Activated CD8-positive, alpha-beta memory T cell treated with anti-CD3 and anti-CD28 coated beads for 36 hours (primary cell): ENCODE measurements around the gene WDR59. TPM values are rescaled to one million over a fixed set of nuclear protein-coding genes. Genes with fewer than 3 reads are reported as not detected.
"Not testable (repeated sequence)": the region's sequence is repeated elsewhere in the genome, so short reads cannot be mapped to it uniquely, and the experiment has no call there.

Source experiments
- CTCF ChIA-PET: fragments of 350-600 bp; sonication (Branson Sonifier 250); formaldehyde crosslinking; loops from one replicate; lab custom pipeline; 2021; ENCODE audit warnings: antibody characterized with exemption; lab: Charles Lee
- POLR2A ChIA-PET: fragments of 350-600 bp; sonication (Branson Sonifier 250); formaldehyde crosslinking; loops from one replicate; lab custom pipeline; 2021; ENCODE audit warnings: antibody characterized with exemption; lab: Charles Lee
- total RNA-seq, 2 experiments: library from RNA; stranded (reverse); gene quantifications; one replicate each; pipeline ENCODE4 v1.2.3, GENCODE V29; 2021

Gene WDR59
- 10 to 100 TPM; 61.0 to 61.1 TPM for total RNA-seq

- CTCF ChIA-PET, result interaction anchor here (1.1 to 2.8 kb wide), 4 partner anchors 14 to 126 kb away, joined by 3 to 9 read pairs (median 5); partner anchors contain the start of gene ZNRF1
- POLR2A ChIA-PET, result interaction anchor here (0.5 to 1.2 kb wide), 7 partner anchors 13 to 126 kb away, joined by 3 to 11 read pairs (median 3); partner anchors contain the start of gene ZNRF1
Observed at GRCh38 chr16:74984529-74985296, at the start of gene WDR59. Gene WDR59 (minus strand): TSS chr16:74985123. CDS start chr16:74985017, 106 bp downstream.

GRCh38 chr16:75032655-75033054 is 47.7 kb upstream of the WDR59 start:
- POLR2A ChIA-PET, result no interaction called here
- CTCF ChIA-PET, result no interaction called here

GRCh38 chr16:75029854-75030253 is 44.9 kb upstream of the WDR59 start:
- POLR2A ChIA-PET, result no interaction called here
- CTCF ChIA-PET, result no interaction called here

GRCh38 chr16:75028544-75029135 is 43.7 kb upstream of the WDR59 start:
- ChIA-PET CTCF (no interaction called here), POLR2A (interaction anchor here (0.6 kb wide), 1 partner anchor 147 kb away, joined by 5 read pairs; no protein-coding TSS in a partner anchor)

GRCh38 chr16:75027520-75028300 is 42.8 kb upstream of the WDR59 start:
- ChIA-PET CTCF (no interaction called here), POLR2A (no interaction called here)

- POLR2A ChIA-PET, result no interaction called here
- CTCF ChIA-PET, result no interaction called here
Observed at GRCh38 chr16:75026892-75027391, 42.0 kb upstream of the WDR59 start.

GRCh38 chr16:75026239-75026891 is 41.4 kb upstream of the WDR59 start:
- POLR2A ChIA-PET, CTCF ChIA-PET: not testable (repeated sequence)

- ChIA-PET POLR2A (no interaction called here), CTCF (no interaction called here)
Observed at GRCh38 chr16:75025761-75026160, 40.8 kb upstream of the WDR59 start.

- CTCF ChIA-PET, result no interaction called here
- POLR2A ChIA-PET, result no interaction called here
Observed at GRCh38 chr16:75024594-75024993, 39.7 kb upstream of the WDR59 start.

- CTCF ChIA-PET, result no interaction called here
- POLR2A ChIA-PET, result no interaction called here
Observed at GRCh38 chr16:75024182-75024581, 39.3 kb upstream of the WDR59 start.

GRCh38 chr16:75023009-75023408 is 38.1 kb upstream of the WDR59 start:
- CTCF ChIA-PET, result no interaction called here
- POLR2A ChIA-PET, result no interaction called here

- ChIA-PET POLR2A (no interaction called here), CTCF (no interaction called here)
Observed at GRCh38 chr16:75022567-75022966, 37.6 kb upstream of the WDR59 start.

- ChIA-PET CTCF (no interaction called here), POLR2A (no interaction called here)
Observed at GRCh38 chr16:75021410-75021809, 36.5 kb upstream of the WDR59 start.

- CTCF ChIA-PET, result interaction anchor here (0.6 kb wide), 1 partner anchor 43 kb away, joined by 3 read pairs; no protein-coding TSS in a partner anchor
- POLR2A ChIA-PET, result no interaction called here
Observed at GRCh38 chr16:75019586-75019985, 34.7 kb upstream of the WDR59 start.

GRCh38 chr16:75019007-75019406 is 34.1 kb upstream of the WDR59 start:
- ChIA-PET POLR2A (interaction anchor here (0.6 kb wide), 1 partner anchor 81 kb away, joined by 3 read pairs; no protein-coding TSS in a partner anchor), CTCF (no interaction called here)

GRCh38 chr16:75017670-75018525 is 33.0 kb upstream of the WDR59 start:
- POLR2A ChIA-PET, result no interaction called here
- CTCF ChIA-PET, result interaction anchor here (0.7 to 1.0 kb wide), 2 partner anchors 51 to 93 kb away, joined by 3 to 4 read pairs; no protein-coding TSS in a partner anchor

- POLR2A ChIA-PET, result not testable (repeated sequence)
- CTCF ChIA-PET, result interaction anchor here (1.0 kb wide), 1 partner anchor 52 kb away, joined by 3 read pairs; no protein-coding TSS in a partner anchor
Observed at GRCh38 chr16:75016451-75017081, 31.6 kb upstream of the WDR59 start.

GRCh38 chr16:75014318-75014717 is 29.4 kb upstream of the WDR59 start:
- CTCF ChIA-PET, result no interaction called here
- POLR2A ChIA-PET, result no interaction called here
